Thoracic aorta (tissue), 2 donors: ENCODE measurements around the gene PGA3. TPM values are rescaled to one million over a fixed set of nuclear protein-coding genes. Genes with fewer than 3 reads are reported as not detected.
"Not testable (repeated sequence)": the region's sequence is repeated elsewhere in the genome, so short reads cannot be mapped to it uniquely, and the experiment has no call there.

Experiments
- ATAC-seq: fragments of 150-250 bp; one replicate; pipeline ENCODE4 v1.8.0; 2017; ENCODE audit warnings: low read depth; ENCODE audit not compliant: insufficient number of reproducible peaks, low FRiP score
- DNase-seq: peaks from one replicate; pipeline ENCODE4 v3.0.0-alpha.2; 2020; ENCODE audit warnings: low spot score
- H3K27ac ChIP-seq, 2 donors: fragments of 200-600 bp; sonication (generic); 1 replicate in 1 of 2; 2 replicates in 1 of 2; pipeline ENCODE4 v1.5.1; 2016; ENCODE audit warnings: mild to moderate bottlenecking in 2 of 2, moderate library complexity in 2 of 2
- H3K27me3 ChIP-seq: fragments of 200-600 bp; sonication (generic); replicated peaks from 2 replicates; pipeline ENCODE4 v1.6.0; 2016; ENCODE audit warnings: mild to moderate bottlenecking; ENCODE audit not compliant: insufficient read depth
- H3K36me3 ChIP-seq: fragments of 200-600 bp; sonication (generic); one replicate; pipeline ENCODE4 v1.5.1; 2016
- H3K4me1 ChIP-seq, 2 donors: fragments of 200-600 bp; sonication (generic); 1 replicate in 1 of 2; 2 replicates in 1 of 2; pipeline versions ENCODE4 v1.5.1 to v1.6.0; 2016; ENCODE audit warnings: low read depth in 2 of 2, mild to moderate bottlenecking in 1 of 2; ENCODE audit not compliant: control insufficient read depth in 1 of 2
- H3K4me3 ChIP-seq: fragments of 200-600 bp; sonication (generic); 2 replicates; pipeline ENCODE4 v1.5.1; 2016; ENCODE audit warnings: mild to moderate bottlenecking
- H3K9me3 ChIP-seq: fragments of 200-600 bp; sonication (generic); 2 replicates; pipeline ENCODE4 v1.5.1; 2016
- total RNA-seq, 2 donors: library from RNA; depleted of rRNA; stranded (reverse); fragments of >200 nt; gene quantifications; one replicate each; pipeline versions ENCODE4 v1.1.0 to v1.2.3, GENCODE V29; 2016

PGA3 gene
- total RNA-seq, 2 donors from 2014 or later: 1.8 to 4.3 TPM

- not testable (repeated sequence) for H3K9me3 ChIP-seq, H3K36me3 ChIP-seq, H3K4me3 ChIP-seq, H3K27ac ChIP-seq, ATAC-seq, H3K4me1 ChIP-seq, H3K27me3 ChIP-seq, DNase-seq
These were observed 15.7 kb downstream of the PGA3 start for GRCh38 chr11:61219016-61219415.

- H3K9me3 ChIP-seq, H3K27me3 ChIP-seq, H3K4me3 ChIP-seq, DNase-seq, H3K27ac ChIP-seq, H3K36me3 ChIP-seq, ATAC-seq, H3K4me1 ChIP-seq: not testable (repeated sequence)
These were observed 18.7 kb downstream of the PGA3 start, which contains the start of gene PGA4 for GRCh38 chr11:61222047-61222446. TSS of gene PGA4 (plus strand) at chr11:61222347. CDS start at chr11:61222401, 54 bp downstream.

GRCh38 chr11:61222692-61223091 is 19.4 kb downstream of the PGA3 start:
- not testable (repeated sequence) for H3K27me3 ChIP-seq, H3K4me3 ChIP-seq, H3K36me3 ChIP-seq, H3K9me3 ChIP-seq, ATAC-seq, DNase-seq, H3K27ac ChIP-seq, H3K4me1 ChIP-seq

- not testable (repeated sequence) for H3K27me3 ChIP-seq, DNase-seq, ATAC-seq
These were observed 23.3 kb downstream of the PGA3 start for GRCh38 chr11:61226457-61227137.

GRCh38 chr11:61229458-61229857 is 26.1 kb downstream of the PGA3 start:
- DNase-seq, H3K9me3 ChIP-seq, ATAC-seq, H3K4me3 ChIP-seq, H3K27ac ChIP-seq, H3K4me1 ChIP-seq, H3K36me3 ChIP-seq, H3K27me3 ChIP-seq: not testable (repeated sequence)

More at GRCh38 chr11:61226457-61227137, 23.3 kb downstream of the PGA3 start:
- H3K27ac ChIP-seq, H3K4me1 ChIP-seq, H3K36me3 ChIP-seq, H3K9me3 ChIP-seq, H3K4me3 ChIP-seq: not testable (repeated sequence)

GRCh38 chr11:61231033-61231432 is 27.7 kb downstream of the PGA3 start:
- ATAC-seq, H3K4me1 ChIP-seq, H3K27ac ChIP-seq, H3K9me3 ChIP-seq, DNase-seq, H3K4me3 ChIP-seq, H3K27me3 ChIP-seq, H3K36me3 ChIP-seq: not testable (repeated sequence)

GRCh38 chr11:61231585-61231984 is 28.3 kb downstream of the PGA3 start:
- not testable (repeated sequence) for ATAC-seq

GRCh38 chr11:61232548-61233145 is 29.3 kb downstream of the PGA3 start:
- not testable (repeated sequence) for H3K27me3 ChIP-seq, H3K4me1 ChIP-seq, ATAC-seq

More at GRCh38 chr11:61231585-61231984, 28.3 kb downstream of the PGA3 start:
- H3K4me3 ChIP-seq, DNase-seq, H3K4me1 ChIP-seq, H3K27ac ChIP-seq, H3K36me3 ChIP-seq, H3K9me3 ChIP-seq, H3K27me3 ChIP-seq: not testable (repeated sequence)

GRCh38 chr11:61237130-61237529 is 33.8 kb downstream of the PGA3 start:
- H3K4me1 ChIP-seq, H3K36me3 ChIP-seq, DNase-seq, H3K4me3 ChIP-seq, H3K27ac ChIP-seq, H3K9me3 ChIP-seq, ATAC-seq, H3K27me3 ChIP-seq: not testable (repeated sequence)

More at GRCh38 chr11:61232548-61233145, 29.3 kb downstream of the PGA3 start:
- H3K36me3 ChIP-seq, H3K4me3 ChIP-seq, DNase-seq, H3K27ac ChIP-seq, H3K9me3 ChIP-seq: not testable (repeated sequence)

- H3K4me3 ChIP-seq, H3K9me3 ChIP-seq, H3K4me1 ChIP-seq, ATAC-seq, H3K27me3 ChIP-seq, H3K36me3 ChIP-seq, H3K27ac ChIP-seq, DNase-seq: not testable (repeated sequence)
These were observed 37.0 kb downstream of the PGA3 start for GRCh38 chr11:61240288-61240687.

GRCh38 chr11:61240875-61241274 is 37.6 kb downstream of the PGA3 start, which contains the start of gene PGA5:
TSS of gene PGA5 (plus strand) at chr11:61241175. CDS start at chr11:61241227, 52 bp downstream.
- not testable (repeated sequence) for DNase-seq, H3K27me3 ChIP-seq, ATAC-seq, H3K36me3 ChIP-seq, H3K4me3 ChIP-seq, H3K27ac ChIP-seq, H3K4me1 ChIP-seq, H3K9me3 ChIP-seq

- not testable (repeated sequence) for H3K36me3 ChIP-seq, ATAC-seq, H3K4me1 ChIP-seq, H3K9me3 ChIP-seq, H3K27ac ChIP-seq, DNase-seq, H3K27me3 ChIP-seq, H3K4me3 ChIP-seq
These were observed 38.2 kb downstream of the PGA3 start for GRCh38 chr11:61241526-61241925.
